Epithelial cell of esophagus (primary cell): Measurements from ENCODE around the gene AIFM1.

Experiments
- DNase-seq: peaks from one replicate; pipeline ENCODE4 v3.0.0; 2010; ENCODE audit warnings: low read depth
- H3K4me3 ChIP-seq: 2 replicates; pipeline ENCODE4 v1.5.1; 2011; ENCODE audit warnings: mild to moderate bottlenecking, low read length, control low read depth
- TF ChIP-seq, protein P1 (sequence below): IDR thresholded peaks from 2 replicates; pipeline ENCODE4 v1.5.1; 2011; ENCODE audit warnings: low read depth, mild to moderate bottlenecking, low read length, control low read depth, inconsistent platforms; ENCODE audit not compliant: insufficient read depth; ENCODE audit errors: missing control alignments

Gene AIFM1

DNA sequence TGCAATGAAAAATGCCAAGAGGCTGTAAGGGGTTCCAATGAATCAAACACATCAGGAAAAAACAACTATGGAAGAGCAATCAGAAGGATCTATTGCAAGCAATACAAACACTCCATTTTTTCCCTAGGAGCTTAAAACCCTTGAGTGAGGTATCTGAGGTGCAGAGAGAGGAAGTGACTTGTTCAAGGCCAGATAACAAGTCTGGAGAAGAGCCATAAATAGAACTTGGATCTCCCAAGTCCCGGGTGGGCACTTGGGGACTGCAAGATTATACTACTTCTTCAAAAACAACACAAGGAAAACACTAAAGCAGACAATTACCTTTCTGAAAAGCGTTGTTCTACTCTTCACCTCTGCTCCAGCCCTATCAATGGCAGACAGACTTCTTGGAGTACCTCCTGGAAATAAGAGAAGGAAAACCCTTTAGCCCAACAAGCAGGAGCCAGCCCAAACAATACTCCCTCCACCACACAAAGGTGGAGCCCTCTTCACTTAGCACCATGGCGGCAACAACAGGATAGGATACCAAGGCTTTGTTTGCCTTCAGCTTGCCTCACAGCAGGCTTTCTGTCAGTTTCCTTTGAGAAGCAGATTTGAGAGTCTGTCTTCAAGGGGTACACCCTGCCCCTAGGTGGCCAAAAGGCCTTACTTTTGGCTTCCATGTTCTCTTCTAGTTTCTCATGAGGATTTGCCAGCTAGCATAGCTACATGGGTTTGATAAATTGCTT, 26.0 kb downstream of the AIFM1 start:
- no peak overlapping the region for H3K4me3 ChIP-seq
- no peak for DNase-seq
- TF ChIP-seq, protein P1, sequence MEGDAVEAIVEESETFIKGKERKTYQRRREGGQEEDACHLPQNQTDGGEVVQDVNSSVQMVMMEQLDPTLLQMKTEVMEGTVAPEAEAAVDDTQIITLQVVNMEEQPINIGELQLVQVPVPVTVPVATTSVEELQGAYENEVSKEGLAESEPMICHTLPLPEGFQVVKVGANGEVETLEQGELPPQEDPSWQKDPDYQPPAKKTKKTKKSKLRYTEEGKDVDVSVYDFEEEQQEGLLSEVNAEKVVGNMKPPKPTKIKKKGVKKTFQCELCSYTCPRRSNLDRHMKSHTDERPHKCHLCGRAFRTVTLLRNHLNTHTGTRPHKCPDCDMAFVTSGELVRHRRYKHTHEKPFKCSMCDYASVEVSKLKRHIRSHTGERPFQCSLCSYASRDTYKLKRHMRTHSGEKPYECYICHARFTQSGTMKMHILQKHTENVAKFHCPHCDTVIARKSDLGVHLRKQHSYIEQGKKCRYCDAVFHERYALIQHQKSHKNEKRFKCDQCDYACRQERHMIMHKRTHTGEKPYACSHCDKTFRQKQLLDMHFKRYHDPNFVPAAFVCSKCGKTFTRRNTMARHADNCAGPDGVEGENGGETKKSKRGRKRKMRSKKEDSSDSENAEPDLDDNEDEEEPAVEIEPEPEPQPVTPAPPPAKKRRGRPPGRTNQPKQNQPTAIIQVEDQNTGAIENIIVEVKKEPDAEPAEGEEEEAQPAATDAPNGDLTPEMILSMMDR, result no peak

DNA sequence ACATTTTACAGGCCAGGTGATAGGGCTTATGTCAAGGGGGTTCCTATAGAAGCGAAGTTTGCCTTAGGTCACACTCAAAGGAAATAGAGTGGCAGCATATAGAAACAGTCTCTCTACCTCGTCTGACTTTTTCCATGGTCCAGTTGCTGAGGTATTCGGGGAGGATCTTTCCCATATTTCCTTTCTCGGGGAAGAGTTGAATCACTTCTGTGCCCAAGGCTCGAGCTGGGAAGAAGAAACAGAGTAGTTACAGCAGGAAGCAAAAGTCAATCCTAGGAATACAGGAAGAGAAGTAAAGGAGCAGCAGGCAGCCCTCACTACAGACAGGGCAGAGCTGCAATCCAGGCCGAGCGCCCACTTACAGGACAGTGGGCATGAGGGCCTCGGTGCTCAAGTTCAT, 28.7 kb downstream of the AIFM1 start:
- TF ChIP-seq, protein P1, result no peak

DNA sequence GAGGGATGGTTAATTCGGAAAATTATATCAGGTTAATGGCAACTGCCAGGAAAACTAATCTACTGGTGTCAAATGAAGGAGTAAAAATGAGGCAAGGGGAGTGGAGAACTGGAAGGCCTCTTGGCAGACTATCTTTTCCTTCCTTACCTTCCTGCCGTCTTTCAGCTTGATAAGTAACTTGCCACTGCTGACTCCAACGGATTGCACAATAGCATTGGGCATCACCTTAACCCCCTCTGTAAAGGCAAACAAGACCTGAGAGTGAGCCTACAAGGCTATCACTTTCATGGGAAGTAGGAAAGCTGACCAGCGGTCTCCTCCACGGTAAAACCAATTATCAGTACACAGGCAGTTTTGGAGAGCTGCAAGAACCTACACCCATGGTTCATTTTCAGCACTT, 29.1 kb downstream of the AIFM1 start:
- TF ChIP-seq, protein P1, result no peak
- no peak for DNase-seq
- H3K4me3 ChIP-seq, result no peak overlapping the region

More for the DNA sequence above, 28.7 kb downstream of the AIFM1 start:
- DNase-seq, result no peak
- H3K4me3 ChIP-seq, result no peak overlapping the region

DNA sequence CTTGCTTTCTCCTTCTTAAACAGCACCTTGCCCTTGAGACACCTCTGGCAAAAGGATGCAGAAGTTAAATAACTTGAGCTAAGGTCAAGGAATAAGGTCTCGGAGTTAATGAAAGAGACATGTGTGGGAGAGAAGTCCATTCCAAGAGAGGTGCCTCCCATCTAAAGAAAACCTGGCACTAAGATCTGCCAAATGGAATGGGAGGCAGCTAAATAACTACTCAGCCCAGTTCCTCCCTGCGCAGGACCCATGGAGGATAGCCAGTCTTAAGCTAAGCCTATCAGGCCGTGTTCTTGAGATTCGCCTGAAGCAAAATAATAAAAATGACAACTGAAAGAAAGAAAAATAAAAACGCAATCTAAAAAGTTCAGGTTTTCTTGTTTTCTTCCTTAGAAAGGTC, 34.7 kb downstream of the AIFM1 start:
- H3K4me3 ChIP-seq, result no peak overlapping the region
- TF ChIP-seq, protein P1, result no peak
- DNase-seq, result no peak

DNA sequence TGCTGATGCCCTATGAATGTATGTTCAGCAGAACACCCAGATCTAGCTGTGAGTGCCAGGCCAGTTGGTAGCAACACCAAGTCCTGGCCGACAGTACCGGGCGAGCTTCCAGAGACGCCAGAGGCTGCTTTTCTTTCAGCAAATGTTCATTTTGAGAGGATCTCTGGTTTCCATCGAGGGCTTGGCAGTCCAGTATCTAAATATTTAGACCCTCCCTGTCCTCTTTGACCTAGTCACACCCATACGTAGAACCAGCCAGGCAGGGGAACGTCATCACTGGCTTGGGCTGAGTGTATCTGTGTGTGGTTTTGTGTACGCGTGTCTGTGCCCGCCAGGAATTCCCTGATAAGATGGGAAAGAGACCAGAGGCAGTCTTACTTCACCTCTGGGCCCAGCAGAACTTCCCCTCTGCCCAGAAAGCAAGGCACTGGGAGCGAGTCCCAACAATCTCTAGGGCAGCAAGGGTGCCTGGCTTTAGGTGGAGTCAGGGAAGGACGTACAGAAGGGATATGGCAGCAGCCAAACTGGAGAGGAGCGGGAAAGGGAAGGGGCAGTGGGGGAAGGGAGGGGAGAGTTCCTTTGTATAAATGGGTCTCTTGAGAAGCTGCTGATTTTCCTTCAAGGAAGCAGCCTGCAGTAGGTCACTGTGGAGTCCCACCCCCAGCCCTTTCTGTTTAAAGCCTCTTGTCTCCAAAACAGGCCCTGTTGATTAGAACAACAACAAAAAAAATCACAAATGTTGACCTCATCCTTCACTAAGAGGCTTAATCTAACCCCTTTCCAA, 40.4 kb downstream of the AIFM1 start:
- no peak overlapping the region for H3K4me3 ChIP-seq
- TF ChIP-seq, protein P1, result no peak
- DNase-seq, result peak; percentile 95

DNA sequence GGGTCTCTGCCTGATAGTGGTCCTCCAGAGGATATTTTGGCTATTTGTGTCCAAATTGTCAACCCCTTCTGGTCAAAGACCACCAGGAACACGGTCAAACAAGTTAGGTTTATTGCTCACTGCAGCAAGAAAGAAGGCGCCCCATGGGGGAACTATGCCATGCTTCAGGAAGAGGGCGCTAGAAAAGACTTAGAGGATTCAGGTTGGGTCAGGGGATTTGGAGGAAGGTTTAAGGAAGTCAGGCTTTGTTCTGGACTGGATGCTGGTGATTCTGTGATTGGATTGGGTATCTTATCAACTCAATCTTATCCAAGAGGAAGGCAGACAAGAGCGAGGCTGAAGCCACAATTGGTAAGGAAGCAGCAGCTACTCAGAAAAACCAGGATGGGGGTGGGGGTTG, 41.1 kb downstream of the AIFM1 start:
- TF ChIP-seq, protein P1, result no peak
- no peak for DNase-seq
- H3K4me3 ChIP-seq, result no peak overlapping the region
